PC-9 (cell line): ENCODE measurements around the gene BTBD19.

Experiments
- EZH2 ChIP-seq: fragments of 200-600 bp; sonication (generic); IDR thresholded peaks from 2 replicates; pipeline ENCODE4 v1.8.0; 2017; ENCODE audit warnings: antibody characterized with exemption, low read depth
- TF ChIP-seq, protein P1 (sequence below): fragments of 200-600 bp; sonication (generic); conservative IDR thresholded peaks from 2 replicates; pipeline ENCODE4 v1.6.1; 2017; ENCODE audit warnings: mixed run types, antibody characterized with exemption, mild to moderate bottlenecking, moderate library complexity

DNA sequence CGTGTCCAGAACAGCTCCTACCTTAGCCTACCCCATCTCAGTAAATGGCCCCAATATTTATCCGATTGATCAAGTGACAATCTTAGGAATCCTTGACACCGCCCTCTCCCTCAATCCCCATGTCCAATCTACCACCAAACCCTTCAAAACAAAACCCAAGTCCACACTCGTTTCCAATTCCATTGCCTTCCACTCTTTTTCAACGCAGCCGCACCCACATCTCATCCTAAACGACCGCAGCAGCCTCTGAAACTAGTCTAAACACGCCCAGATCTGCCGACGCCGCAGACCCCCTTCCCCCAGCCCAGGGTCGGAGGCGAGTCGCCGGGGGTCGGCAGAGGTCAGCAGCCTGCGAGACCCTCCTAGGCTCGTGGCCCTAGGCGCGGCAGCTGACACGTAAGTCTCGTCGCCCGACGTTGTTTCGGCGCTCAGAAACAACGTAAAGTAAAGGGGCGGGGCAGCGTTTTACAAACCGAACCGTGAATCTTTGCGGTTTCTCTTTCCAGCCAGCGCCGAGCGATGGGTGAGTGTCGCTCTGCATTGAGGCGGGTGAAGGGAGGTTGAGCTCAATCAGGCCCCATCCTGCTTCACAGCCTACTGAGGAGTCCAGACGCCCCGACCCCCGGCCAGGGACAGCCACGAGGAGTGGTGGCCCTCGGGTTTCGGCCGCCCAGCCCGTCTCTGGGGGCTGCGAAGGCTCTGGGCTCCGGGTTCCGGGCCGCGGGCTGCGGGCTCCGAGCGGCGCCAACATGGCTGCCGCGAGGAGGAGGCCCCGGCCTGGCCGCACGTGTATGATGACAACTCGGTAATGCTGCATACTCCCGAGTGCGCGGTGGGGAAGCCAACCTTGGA is 33.0 kb upstream of the BTBD19 start, which contains the start of gene RPS8:
- TF ChIP-seq, protein P1, sequence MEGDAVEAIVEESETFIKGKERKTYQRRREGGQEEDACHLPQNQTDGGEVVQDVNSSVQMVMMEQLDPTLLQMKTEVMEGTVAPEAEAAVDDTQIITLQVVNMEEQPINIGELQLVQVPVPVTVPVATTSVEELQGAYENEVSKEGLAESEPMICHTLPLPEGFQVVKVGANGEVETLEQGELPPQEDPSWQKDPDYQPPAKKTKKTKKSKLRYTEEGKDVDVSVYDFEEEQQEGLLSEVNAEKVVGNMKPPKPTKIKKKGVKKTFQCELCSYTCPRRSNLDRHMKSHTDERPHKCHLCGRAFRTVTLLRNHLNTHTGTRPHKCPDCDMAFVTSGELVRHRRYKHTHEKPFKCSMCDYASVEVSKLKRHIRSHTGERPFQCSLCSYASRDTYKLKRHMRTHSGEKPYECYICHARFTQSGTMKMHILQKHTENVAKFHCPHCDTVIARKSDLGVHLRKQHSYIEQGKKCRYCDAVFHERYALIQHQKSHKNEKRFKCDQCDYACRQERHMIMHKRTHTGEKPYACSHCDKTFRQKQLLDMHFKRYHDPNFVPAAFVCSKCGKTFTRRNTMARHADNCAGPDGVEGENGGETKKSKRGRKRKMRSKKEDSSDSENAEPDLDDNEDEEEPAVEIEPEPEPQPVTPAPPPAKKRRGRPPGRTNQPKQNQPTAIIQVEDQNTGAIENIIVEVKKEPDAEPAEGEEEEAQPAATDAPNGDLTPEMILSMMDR: 0 out of 2 replicates have a peak, but pooled peaks have one; percentile 10
- TF ChIP-seq EZH2: no peak
